GM23338 (cell line): Measurements from ENCODE around the gene CASQ2. TPM values are rescaled to one million over a fixed set of nuclear protein-coding genes. Genes with fewer than 3 reads are reported as not detected.

Source experiments
- ATAC-seq: fragments of 200-7000 bp; cut with Tn5 transposase; 3 replicates; pipeline ENCODE4 v1.9.1; 2020
- DNase-seq: peaks from one replicate; pipeline ENCODE4 v3.0.0-alpha.2; 2015; ENCODE audit warnings: low spot score
- H2AFZ ChIP-seq: fragments of 200-600 bp; sonication (generic); 2 replicates; pipeline ENCODE4 v1.8.0; 2016; ENCODE audit warnings: antibody characterized with exemption, mild to moderate bottlenecking, moderate library complexity
- H3F3A ChIP-seq: fragments of 200-600 bp; sonication (generic); replicated peaks from 2 replicates; pipeline ENCODE4 v1.8.0; 2017; ENCODE audit warnings: antibody characterized with exemption, mixed run types, low read depth
- H3K27ac ChIP-seq: fragments of 200-600 bp; sonication (generic); 2 replicates; pipeline ENCODE4 v1.6.1; 2016; ENCODE audit warnings: low read depth
- H3K27me3 ChIP-seq: fragments of 200-600 bp; sonication (generic); 2 replicates; pipeline ENCODE4 v1.8.0; 2016; ENCODE audit warnings: mild to moderate bottlenecking, mixed run types, moderate library complexity; ENCODE audit not compliant: insufficient read depth
- H3K36me3 ChIP-seq: fragments of 200-600 bp; sonication (generic); 2 replicates; pipeline ENCODE4 v1.8.0; 2016; ENCODE audit warnings: mild to moderate bottlenecking; ENCODE audit not compliant: insufficient read depth
- H3K4me1 ChIP-seq: fragments of 200-600 bp; sonication (generic); 2 replicates; pipeline ENCODE4 v1.8.0; 2016; ENCODE audit warnings: mild to moderate bottlenecking, moderate library complexity; ENCODE audit not compliant: insufficient read depth
- H3K4me2 ChIP-seq: fragments of 200-600 bp; sonication (generic); 2 replicates; pipeline ENCODE4 v1.7.1; 2017; ENCODE audit warnings: mixed run types
- H3K4me3 ChIP-seq: fragments of 200-600 bp; sonication (generic); 2 replicates; pipeline ENCODE4 v1.6.1; 2016; ENCODE audit warnings: mixed run types
- H3K79me2 ChIP-seq: fragments of 200-600 bp; sonication (generic); replicated peaks from 2 replicates; pipeline ENCODE4 v1.8.0; 2017; ENCODE audit warnings: mild to moderate bottlenecking; ENCODE audit not compliant: insufficient read depth
- H3K9me2 ChIP-seq: fragments of 200-600 bp; sonication (generic); 2 replicates; pipeline ENCODE4 v1.8.0; 2017; ENCODE audit not compliant: insufficient read depth
- H4K20me1 ChIP-seq: fragments of 200-600 bp; sonication (generic); replicated peaks from 2 replicates; pipeline ENCODE4 v1.8.0; 2017; ENCODE audit warnings: mild to moderate bottlenecking; ENCODE audit not compliant: insufficient read depth
- H3K27ac Mint-ChIP-seq: 2 replicates; pipeline ENCODE4 v1.8.0; 2020; ENCODE audit warnings: inconsistent platforms, mild to moderate bottlenecking, moderate library complexity, mixed read lengths
- H3K27me3 Mint-ChIP-seq: 3 replicates; pipeline ENCODE4 v1.8.0; 2022; ENCODE audit warnings: low read depth, mild to moderate bottlenecking, moderate library complexity, mixed read lengths, inconsistent platforms; ENCODE audit not compliant: insufficient read depth, poor library complexity
- H3K36me3 Mint-ChIP-seq: 3 replicates; pipeline ENCODE4 v1.8.0; 2021; ENCODE audit warnings: low read depth, mild to moderate bottlenecking, inconsistent platforms, moderate library complexity, mixed read lengths
- H3K4me1 Mint-ChIP-seq: 3 replicates; pipeline ENCODE4 v1.8.0; 2020; ENCODE audit warnings: mild to moderate bottlenecking, inconsistent platforms, mixed read lengths
- H3K4me3 Mint-ChIP-seq: 3 replicates; pipeline ENCODE4 v1.8.0; 2021; ENCODE audit warnings: moderate library complexity, mild to moderate bottlenecking, inconsistent platforms, mixed read lengths
- H3K9me3 Mint-ChIP-seq: 3 replicates; pipeline ENCODE4 v1.8.0; 2020; ENCODE audit warnings: moderate library complexity, mild to moderate bottlenecking, inconsistent platforms, mixed read lengths
- CREB1 ChIP-seq: fragments of 250-450 bp; sonication (Bioruptor Pico); IDR thresholded peaks from 2 replicates; pipeline ENCODE4 v1.5.0; 2020; ENCODE audit warnings: low read depth, mild to moderate bottlenecking, moderate library complexity
- CTCF ChIP-seq, 2 experiments: fragments of 200-600 bp in 1 of 2; sonication (generic) in 1 of 2; conservative IDR thresholded peaks; 2 replicates each; pipeline versions ENCODE4 v1.5.1 to v1.6.1; 2016 to 2017; ENCODE audit warnings: antibody characterized with exemption in 2 of 2, low read depth in 2 of 2, mild to moderate bottlenecking in 2 of 2, moderate library complexity in 1 of 2
- ETS1 ChIP-seq: IDR thresholded peaks from 2 replicates; pipeline ENCODE4 v1.6.1; 2016; ENCODE audit warnings: antibody characterized with exemption
- EZH2 ChIP-seq: fragments of 200-600 bp; sonication (generic); IDR thresholded peaks from one replicate; pipeline ENCODE4 v1.8.0; 2017; ENCODE audit warnings: antibody characterized with exemption, mild to moderate bottlenecking, low read depth; ENCODE audit not compliant: unreplicated experiment
- EZH2phosphoT487 ChIP-seq: fragments of 200-600 bp; sonication (generic); IDR thresholded peaks from one replicate; pipeline ENCODE4 v1.8.1; 2018; ENCODE audit warnings: antibody characterized with exemption; ENCODE audit not compliant: unreplicated experiment
- JUNB ChIP-seq: IDR thresholded peaks from one replicate; pipeline ENCODE4 v1.6.1; 2016; ENCODE audit warnings: antibody characterized with exemption; ENCODE audit not compliant: unreplicated experiment
- REST ChIP-seq: IDR thresholded peaks from one replicate; pipeline ENCODE4 v1.6.1; 2018; ENCODE audit warnings: antibody characterized with exemption; ENCODE audit not compliant: unreplicated experiment
- STAT1 ChIP-seq: IDR thresholded peaks from one replicate; pipeline ENCODE4 v1.6.1; 2016; ENCODE audit warnings: antibody characterized with exemption; ENCODE audit not compliant: unreplicated experiment
- ZNF114 ChIP-seq: fragments of 250-450 bp; sonication (Bioruptor Pico); IDR thresholded peaks from 2 replicates; pipeline ENCODE4 v1.5.0; 2020; ENCODE audit warnings: mild to moderate bottlenecking, moderate library complexity
- ZNF331 ChIP-seq: fragments of 250-450 bp; sonication (Bioruptor Pico); IDR thresholded peaks from 2 replicates; pipeline ENCODE4 v1.5.0; 2020; ENCODE audit warnings: low read depth, mild to moderate bottlenecking, moderate library complexity
- ZNF462 ChIP-seq: fragments of 250-450 bp; sonication (Bioruptor Pico); IDR thresholded peaks from 2 replicates; pipeline ENCODE4 v1.5.0; 2020; ENCODE audit warnings: mild to moderate bottlenecking, moderate library complexity
- polyA plus RNA-seq: library from polyadenylated mRNA; unstranded; fragments of >200 nt; fragmentation: Nextera tagmentation; extraction: Ambion mirVana; gene quantifications from 2 replicates; pipeline ENCODE4 v1.2.1, GENCODE V29; 2016
- total RNA-seq: library from RNA; depleted of rRNA; stranded (reverse); fragments of >200 nt; shearing (Covaris generic); gene quantifications from 2 replicates; pipeline ENCODE4 v1.2.3, GENCODE V29; 2014

CASQ2 gene
- total and polyA plus RNA-seq, 2 experiments from 2014 or later: not detected

- TF ChIP-seq ZNF462 (CRISPR knock-in tag): no peak
- TF ChIP-seq CTCF (conservative IDR thresholded peaks at IDR 0.05; ENCODE audit: low read depth in 2 of 2): no peak
- TF ChIP-seq CREB1 (CRISPR knock-in tag): no peak
- TF ChIP-seq EZH2phosphoT487: no peak
Observed at GRCh38 chr1:115685029-115685705, 83.3 kb downstream of the CASQ2 start (continued).

- Mint-ChIP-seq H3K4me3 (no peak overlapping the region), H3K27me3 (peaks cover 4% of the 10 kb centered on the region), H3K27ac (no peak overlapping the region), H3K9me3 (no peaks in the 10 kb centered on the region), H3K4me1 (peaks cover 5% of the 10 kb centered on the region), H3K36me3 (peaks cover 17% of the 10 kb centered on the region)
- H3K9me2 ChIP-seq: no peaks in the 10 kb centered on the region
- ATAC-seq: no peak
- no peaks in the 10 kb centered on the region for H3K27me3 ChIP-seq
- no peaks in the 10 kb centered on the region for H3F3A ChIP-seq
- H2AFZ ChIP-seq: no peak overlapping the region
- H3K79me2 ChIP-seq: peaks cover 3% of the 10 kb centered on the region; the same call in 1 of the 2 replicates
- no peak for DNase-seq
- 0 out of 2 replicates have a peak, but pooled peaks cover 4% of the 10 kb centered on the region for H4K20me1 ChIP-seq
- H3K27ac ChIP-seq: no peak overlapping the region
- H3K36me3 ChIP-seq: peaks cover 15% of the 10 kb centered on the region; the same call in 1 of the 2 replicates
- H3K4me2 ChIP-seq: no peak overlapping the region
- H3K4me3 ChIP-seq: no peak overlapping the region
- H3K4me1 ChIP-seq: no peaks in the 10 kb centered on the region
- TF ChIP-seq STAT1: no peak
- TF ChIP-seq ZNF331 (CRISPR knock-in tag): no peak
- no peak for TF ChIP-seq EZH2
- TF ChIP-seq ZNF114 (CRISPR knock-in tag): no peak
- no peak for TF ChIP-seq JUNB
- no peak for TF ChIP-seq EZH2phosphoT487
- TF ChIP-seq ETS1: no peak
- no peak for TF ChIP-seq REST
Observed at GRCh38 chr1:115682792-115683191, 85.7 kb downstream of the CASQ2 start.
